ENCODE measurements around the gene G6PC1. TPM values are rescaled to one million over a fixed set of nuclear protein-coding genes. Genes with fewer than 3 reads are reported as not detected.
"Not testable (repeated sequence)": the region's sequence is repeated elsewhere in the genome, so short reads cannot be mapped to it uniquely, and the experiment has no call there.

The G6PC1 gene
- total RNA-seq, result not detected in 2 replicates
- long read RNA-seq, result 0 reads

DNA sequence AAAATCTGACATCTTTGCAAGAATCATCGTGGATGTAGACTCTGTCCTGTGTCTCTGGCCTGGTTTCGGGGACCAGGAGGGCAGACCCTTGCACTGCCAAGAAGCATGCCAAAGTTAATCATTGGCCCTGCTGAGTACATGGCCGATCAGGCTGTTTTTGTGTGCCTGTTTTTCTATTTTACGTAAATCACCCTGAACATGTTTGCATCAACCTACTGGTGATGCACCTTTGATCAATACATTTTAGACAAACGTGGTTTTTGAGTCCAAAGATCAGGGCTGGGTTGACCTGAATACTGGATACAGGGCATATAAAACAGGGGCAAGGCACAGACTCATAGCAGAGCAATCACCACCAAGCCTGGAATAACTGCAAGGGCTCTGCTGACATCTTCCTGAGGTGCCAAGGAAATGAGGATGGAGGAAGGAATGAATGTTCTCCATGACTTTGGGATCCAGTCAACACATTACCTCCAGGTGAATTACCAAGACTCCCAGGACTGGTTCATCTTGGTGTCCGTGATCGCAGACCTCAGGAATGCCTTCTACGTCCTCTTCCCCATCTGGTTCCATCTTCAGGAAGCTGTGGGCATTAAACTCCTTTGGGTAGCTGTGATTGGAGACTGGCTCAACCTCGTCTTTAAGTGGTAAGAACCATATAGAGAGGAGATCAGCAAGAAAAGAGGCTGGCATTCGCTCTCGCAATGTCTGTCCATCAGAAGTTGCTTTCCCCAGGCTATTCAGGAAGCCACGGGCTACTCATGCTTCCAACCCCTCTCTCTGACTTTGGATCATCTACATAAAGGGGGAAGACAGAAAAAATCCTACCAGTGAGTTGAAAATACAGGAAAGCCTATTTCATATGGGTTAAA, at the start of gene G6PC1:
TSS of gene G6PC1 (plus strand) at position 340 of the 872 bp plus-strand sequence. CDS start at position 418, 78 bp downstream.
- no peak for TF ChIP-seq CTCF (IDR thresholded peaks at IDR 0.05)
- no peaks in the 10 kb centered on the region for H3K9me3 Mint-ChIP-seq (ENCODE audit: unreplicated experiment)

DNA sequence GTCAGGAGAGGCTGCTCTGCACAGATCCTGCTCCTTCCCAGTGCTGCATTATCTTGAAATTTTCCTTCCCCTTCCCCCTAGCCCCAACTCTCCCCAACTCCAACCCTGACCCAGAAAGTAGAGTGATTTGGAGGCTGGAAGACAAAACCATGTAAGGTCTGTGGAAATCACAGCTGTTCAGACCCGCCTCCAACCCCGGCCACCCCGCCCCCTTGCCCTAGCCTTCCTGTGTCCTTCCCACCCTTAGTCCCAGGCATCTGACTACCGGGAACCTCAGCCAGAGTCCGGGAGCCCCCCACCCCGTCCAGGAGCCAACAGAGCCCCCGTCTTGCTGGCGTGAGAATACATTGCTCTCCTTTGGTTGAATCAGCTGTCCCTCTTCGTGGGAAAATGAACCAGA, 49.6 kb upstream of the G6PC1 start, which contains the start of gene AOC3:
TSS of gene AOC3 (plus strand) at position 246 of the 400 bp plus-strand sequence. CDS start at position 391, 145 bp downstream.
- H3K9me3 Mint-ChIP-seq (ENCODE audit: unreplicated experiment), result no peaks in the 10 kb centered on the region
- DNase-seq (ENCODE audit: extremely low spot score, unreplicated experiment), result no peak
- H3K4me3 Mint-ChIP-seq (ENCODE audit: unreplicated experiment), result no peak within 1 kb of the TSS
- no peak within 1 kb of the TSS for H3K27ac Mint-ChIP-seq (ENCODE audit: unreplicated experiment)
- H3K36me3 Mint-ChIP-seq (ENCODE audit: unreplicated experiment), result peaks cover under 1% of the 10 kb centered on the region
- no peak for TF ChIP-seq CTCF (IDR thresholded peaks at IDR 0.05)
- no peaks in the 10 kb centered on the region for H3K27me3 Mint-ChIP-seq (ENCODE audit: unreplicated experiment)
- no peaks in the 10 kb centered on the region for H3K4me1 Mint-ChIP-seq (ENCODE audit: unreplicated experiment)

More for the DNA sequence above, at the start of gene G6PC1:
- peaks cover 29% of the 10 kb centered on the region for H3K27me3 Mint-ChIP-seq (ENCODE audit: unreplicated experiment)
- no peak for DNase-seq (ENCODE audit: extremely low spot score, unreplicated experiment)
- no peak within 1 kb of the TSS for H3K27ac Mint-ChIP-seq (ENCODE audit: unreplicated experiment)
- no peaks in the 10 kb centered on the region for H3K4me1 Mint-ChIP-seq (ENCODE audit: unreplicated experiment)
- no peaks in the 10 kb centered on the region for H3K36me3 Mint-ChIP-seq (ENCODE audit: unreplicated experiment)
- H3K4me3 Mint-ChIP-seq (ENCODE audit: unreplicated experiment), result no peak within 1 kb of the TSS

GRCh38 chr17:42851371-42852240, 49.0 kb upstream of the G6PC1 start:
- DNase-seq (ENCODE audit: extremely low spot score, unreplicated experiment); H3K27ac Mint-ChIP-seq (ENCODE audit: unreplicated experiment); H3K4me1 Mint-ChIP-seq (ENCODE audit: unreplicated experiment); H3K36me3 Mint-ChIP-seq (ENCODE audit: unreplicated experiment); H3K9me3 Mint-ChIP-seq (ENCODE audit: unreplicated experiment); H3K4me3 Mint-ChIP-seq (ENCODE audit: unreplicated experiment); H3K27me3 Mint-ChIP-seq (ENCODE audit: unreplicated experiment): not testable (repeated sequence)

DNA sequence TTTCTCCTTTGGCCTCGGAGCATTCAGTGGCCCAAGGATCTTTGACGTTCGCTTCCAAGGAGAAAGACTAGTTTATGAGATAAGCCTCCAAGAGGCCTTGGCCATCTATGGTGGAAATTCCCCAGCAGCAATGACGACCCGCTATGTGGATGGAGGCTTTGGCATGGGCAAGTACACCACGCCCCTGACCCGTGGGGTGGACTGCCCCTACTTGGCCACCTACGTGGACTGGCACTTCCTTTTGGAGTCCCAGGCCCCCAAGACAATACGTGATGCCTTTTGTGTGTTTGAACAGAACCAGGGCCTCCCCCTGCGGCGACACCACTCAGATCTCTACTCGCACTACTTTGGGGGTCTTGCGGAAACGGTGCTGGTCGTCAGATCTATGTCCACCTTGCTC, 48.2 kb upstream of the G6PC1 start:
- no peak for TF ChIP-seq CTCF (IDR thresholded peaks at IDR 0.05)
- no peak overlapping the region for H3K4me3 Mint-ChIP-seq (ENCODE audit: unreplicated experiment)
- H3K4me1 Mint-ChIP-seq (ENCODE audit: unreplicated experiment), result no peaks in the 10 kb centered on the region
- no peak for DNase-seq (ENCODE audit: extremely low spot score, unreplicated experiment)
- no peaks in the 10 kb centered on the region for H3K9me3 Mint-ChIP-seq (ENCODE audit: unreplicated experiment)
- H3K27ac Mint-ChIP-seq (ENCODE audit: unreplicated experiment), result no peak overlapping the region
- no peaks in the 10 kb centered on the region for H3K36me3 Mint-ChIP-seq (ENCODE audit: unreplicated experiment)
- H3K27me3 Mint-ChIP-seq (ENCODE audit: unreplicated experiment), result no peaks in the 10 kb centered on the region

GRCh38 chr17:42853004-42853403, 47.6 kb upstream of the G6PC1 start:
- Mint-ChIP-seq H3K36me3 (ENCODE audit: unreplicated experiment) (no peaks in the 10 kb centered on the region), H3K9me3 (ENCODE audit: unreplicated experiment) (no peaks in the 10 kb centered on the region), H3K4me1 (ENCODE audit: unreplicated experiment) (no peaks in the 10 kb centered on the region), H3K27ac (ENCODE audit: unreplicated experiment) (no peak overlapping the region), H3K4me3 (ENCODE audit: unreplicated experiment) (no peak overlapping the region), H3K27me3 (ENCODE audit: unreplicated experiment) (no peaks in the 10 kb centered on the region)
- no peak for TF ChIP-seq CTCF (IDR thresholded peaks at IDR 0.05)
- no peak for DNase-seq (ENCODE audit: extremely low spot score, unreplicated experiment)
